ENCODE results near the gene GALNT9.

DNA sequence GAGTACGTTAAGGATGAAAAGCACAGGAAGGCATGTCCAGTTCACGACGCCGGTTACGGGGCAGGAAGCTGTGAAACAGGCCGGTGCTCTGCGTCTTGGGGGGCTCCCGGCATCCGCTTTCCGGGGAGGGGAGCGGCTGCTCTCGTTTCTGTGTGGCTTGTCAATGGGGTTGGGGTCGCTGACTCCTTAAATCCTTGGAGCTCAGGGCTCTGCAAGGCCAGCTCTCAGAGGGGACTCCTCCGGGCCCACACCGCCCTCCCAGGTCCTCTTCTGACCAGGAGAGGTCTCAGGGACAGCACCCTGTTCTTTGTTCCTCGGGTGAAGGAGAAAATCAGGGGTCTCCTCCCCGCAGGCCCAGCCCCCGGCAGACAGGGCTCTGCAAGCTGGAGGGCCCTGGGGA lies 78.1 kb downstream of the GALNT9 start:
- TF ChIP-seq, protein P1, sequence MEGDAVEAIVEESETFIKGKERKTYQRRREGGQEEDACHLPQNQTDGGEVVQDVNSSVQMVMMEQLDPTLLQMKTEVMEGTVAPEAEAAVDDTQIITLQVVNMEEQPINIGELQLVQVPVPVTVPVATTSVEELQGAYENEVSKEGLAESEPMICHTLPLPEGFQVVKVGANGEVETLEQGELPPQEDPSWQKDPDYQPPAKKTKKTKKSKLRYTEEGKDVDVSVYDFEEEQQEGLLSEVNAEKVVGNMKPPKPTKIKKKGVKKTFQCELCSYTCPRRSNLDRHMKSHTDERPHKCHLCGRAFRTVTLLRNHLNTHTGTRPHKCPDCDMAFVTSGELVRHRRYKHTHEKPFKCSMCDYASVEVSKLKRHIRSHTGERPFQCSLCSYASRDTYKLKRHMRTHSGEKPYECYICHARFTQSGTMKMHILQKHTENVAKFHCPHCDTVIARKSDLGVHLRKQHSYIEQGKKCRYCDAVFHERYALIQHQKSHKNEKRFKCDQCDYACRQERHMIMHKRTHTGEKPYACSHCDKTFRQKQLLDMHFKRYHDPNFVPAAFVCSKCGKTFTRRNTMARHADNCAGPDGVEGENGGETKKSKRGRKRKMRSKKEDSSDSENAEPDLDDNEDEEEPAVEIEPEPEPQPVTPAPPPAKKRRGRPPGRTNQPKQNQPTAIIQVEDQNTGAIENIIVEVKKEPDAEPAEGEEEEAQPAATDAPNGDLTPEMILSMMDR (conservative IDR thresholded peaks at IDR 0.05 in 1 of 2, IDR thresholded peaks at IDR 0.05 in 1 of 2; ENCODE audit: low read depth in 1 of 2, low read length in 2 of 2): no peak
- no peak for TF ChIP-seq EZH2 (IDR thresholded peaks at IDR 0.05; ENCODE audit: low read length, missing control alignments)
